ENCODE results near the gene LCN15.
A peak's percentile ranks its signal among the peaks of the same experiment; 100 is the strongest.

Gene LCN15

DNA sequence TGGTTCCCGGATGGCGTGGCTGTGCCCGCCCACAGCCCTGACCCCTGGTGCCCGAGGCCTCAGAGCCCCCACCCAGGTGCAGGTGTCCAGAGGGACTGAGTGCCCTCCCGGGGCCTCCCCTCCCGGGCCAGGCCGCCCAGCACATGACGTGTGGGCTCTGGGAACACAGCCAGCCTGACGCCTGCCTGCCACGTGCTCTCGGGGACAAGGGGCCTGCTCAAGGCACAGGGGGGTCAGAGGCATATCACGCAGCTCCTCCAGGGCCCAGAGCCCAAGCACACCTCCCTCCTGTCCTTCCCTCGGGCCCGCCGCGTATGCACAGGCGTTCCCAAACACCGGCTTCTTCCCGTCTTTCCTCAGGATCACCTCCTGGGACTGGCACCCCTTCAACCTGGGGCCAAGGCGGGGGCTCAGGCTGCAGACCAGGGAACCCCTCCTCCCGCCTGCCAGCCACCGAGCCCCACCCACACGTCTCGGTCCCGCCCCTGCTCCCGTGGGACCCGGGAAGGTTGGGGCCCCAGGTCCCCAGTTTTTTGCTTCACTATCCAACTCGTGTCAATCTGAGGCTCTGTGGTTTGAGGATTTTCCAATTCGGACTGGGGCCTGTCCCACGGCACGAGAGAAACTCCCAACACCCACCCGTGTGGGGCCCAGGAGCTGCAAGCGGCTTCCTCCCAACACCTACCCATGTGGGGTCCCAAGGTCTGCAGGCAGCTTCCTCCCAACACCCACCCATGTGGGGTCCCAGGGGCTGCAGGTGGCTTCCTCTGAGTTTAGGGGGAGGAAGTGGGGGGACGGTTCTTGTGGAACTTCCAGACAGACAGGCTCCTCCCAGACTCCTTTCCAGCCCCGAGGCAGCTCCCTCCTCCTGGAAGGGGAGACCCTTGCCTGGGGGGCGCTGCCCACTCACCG lies 23.1 kb downstream of the LCN15 start:
- H3K4me3 ChIP-seq (ENCODE audit: low read depth in 1 of 2, low read length in 2 of 2): no peak overlapping the region
- H3K9me3 ChIP-seq (ENCODE audit: low read length): no peaks in the 10 kb centered on the region
- H3K9ac ChIP-seq (ENCODE audit: low read length): no peak overlapping the region
- H3K27me3 ChIP-seq (ENCODE audit: control insufficient read depth in 1 of 2, insufficient read depth in 2 of 2, low read length in 2 of 2): peaks cover 13 to 46% of the 10 kb centered on the region in 2 donors
- H3K4me1 ChIP-seq (ENCODE audit: insufficient read depth, low read length): no peaks in the 10 kb centered on the region
- no peaks in the 10 kb centered on the region for H3K36me3 ChIP-seq (ENCODE audit: insufficient read depth, low read length)
- no peak overlapping the region for H3K27ac ChIP-seq (ENCODE audit: low read depth, low read length)

DNA sequence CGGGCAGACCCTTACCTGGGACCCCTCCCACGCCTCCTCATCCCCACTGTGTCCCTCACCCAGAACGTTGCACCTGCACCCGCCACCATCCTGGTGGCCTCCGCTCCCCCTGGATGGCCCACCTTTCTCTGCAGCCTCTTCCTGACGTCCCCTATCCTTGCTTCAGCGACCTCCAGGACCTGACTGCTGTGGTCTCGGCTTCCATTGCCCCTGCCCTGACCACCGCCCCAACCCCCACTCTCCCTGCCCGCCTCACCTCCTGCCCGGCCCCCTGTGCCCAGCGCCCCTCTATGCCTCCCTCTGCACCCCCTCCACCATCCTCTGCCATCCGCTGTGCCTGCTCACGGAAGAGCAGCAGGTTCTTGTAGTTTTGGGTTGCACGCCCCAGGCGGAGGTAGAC lies 23.8 kb downstream of the LCN15 start:
- H3K9ac ChIP-seq (ENCODE audit: low read length): no peak overlapping the region
- no peaks in the 10 kb centered on the region for H3K36me3 ChIP-seq (ENCODE audit: insufficient read depth, low read length)
- H3K4me3 ChIP-seq (ENCODE audit: low read depth in 1 of 2, low read length in 2 of 2): no peak overlapping the region
- H3K9me3 ChIP-seq (ENCODE audit: low read length): no peaks in the 10 kb centered on the region
- no peaks in the 10 kb centered on the region for H3K4me1 ChIP-seq (ENCODE audit: insufficient read depth, low read length)
- no peak overlapping the region for H3K27ac ChIP-seq (ENCODE audit: low read depth, low read length)
- H3K27me3 ChIP-seq (ENCODE audit: control insufficient read depth in 1 of 2, insufficient read depth in 2 of 2, low read length in 2 of 2): peaks cover 13 to 46% of the 10 kb centered on the region in 2 donors

DNA sequence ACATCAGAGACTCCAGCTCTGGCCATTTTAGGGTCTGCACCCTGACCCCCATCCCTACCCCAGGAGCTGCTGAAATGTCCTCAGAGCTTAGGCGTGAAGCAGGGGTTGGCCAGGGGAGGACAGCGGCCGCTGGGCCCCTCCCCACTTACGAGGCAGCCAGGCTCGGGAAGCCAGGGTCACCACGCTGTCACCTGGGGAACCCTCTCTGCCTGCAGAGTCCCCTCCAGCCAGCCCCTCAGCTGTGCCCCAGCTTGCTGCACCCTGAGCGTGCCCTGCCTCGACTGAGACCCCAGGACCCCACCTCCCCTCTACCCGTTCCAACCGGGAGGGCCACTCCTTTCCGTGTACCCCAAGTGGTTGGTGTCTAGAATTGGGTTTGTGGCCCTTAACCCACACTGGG lies 24.2 kb downstream of the LCN15 start:
- Histone ChIP-seq H3K9me3 (ENCODE audit: low read length) (no peaks in the 10 kb centered on the region), H3K27me3 (ENCODE audit: control insufficient read depth in 1 of 2, insufficient read depth in 2 of 2, low read length in 2 of 2) (peaks cover 13 to 46% of the 10 kb centered on the region in 2 donors), H3K4me3 (ENCODE audit: low read depth in 1 of 2, low read length in 2 of 2) (no peak overlapping the region), H3K27ac (ENCODE audit: low read depth, low read length) (no peak overlapping the region), H3K9ac (ENCODE audit: low read length) (no peak overlapping the region), H3K36me3 (ENCODE audit: insufficient read depth, low read length) (no peaks in the 10 kb centered on the region), H3K4me1 (ENCODE audit: insufficient read depth, low read length) (no peaks in the 10 kb centered on the region)

DNA sequence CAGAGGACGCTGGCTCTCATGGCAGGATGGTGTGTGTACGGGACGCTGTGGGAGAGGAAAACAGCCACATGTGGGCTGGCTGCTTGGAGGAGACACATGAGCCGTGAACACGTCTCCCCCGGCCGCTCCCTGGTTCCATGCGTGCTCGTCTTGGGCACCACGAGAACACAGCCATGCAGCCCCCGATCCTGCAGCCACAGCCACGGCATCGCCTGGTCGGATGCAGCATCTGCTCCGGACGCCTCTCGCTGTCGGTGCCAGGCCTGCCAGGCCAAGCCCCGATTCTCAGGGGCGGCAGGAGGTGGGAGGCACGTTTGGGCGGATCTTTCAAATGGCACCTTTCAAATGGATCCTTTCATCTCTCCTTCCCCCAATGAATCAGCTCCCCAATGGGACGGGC lies 24.8 kb downstream of the LCN15 start:
- Histone ChIP-seq H3K27ac (ENCODE audit: low read depth, low read length) (no peak overlapping the region), H3K9me3 (ENCODE audit: low read length) (no peaks in the 10 kb centered on the region), H3K4me3 (ENCODE audit: low read depth in 1 of 2, low read length in 2 of 2) (no peak overlapping the region), H3K36me3 (ENCODE audit: insufficient read depth, low read length) (no peaks in the 10 kb centered on the region), H3K4me1 (ENCODE audit: insufficient read depth, low read length) (no peaks in the 10 kb centered on the region), H3K27me3 (ENCODE audit: control insufficient read depth in 1 of 2, insufficient read depth in 2 of 2, low read length in 2 of 2) (peaks cover 13 to 43% of the 10 kb centered on the region in 2 donors), H3K9ac (ENCODE audit: low read length) (no peak overlapping the region)

DNA sequence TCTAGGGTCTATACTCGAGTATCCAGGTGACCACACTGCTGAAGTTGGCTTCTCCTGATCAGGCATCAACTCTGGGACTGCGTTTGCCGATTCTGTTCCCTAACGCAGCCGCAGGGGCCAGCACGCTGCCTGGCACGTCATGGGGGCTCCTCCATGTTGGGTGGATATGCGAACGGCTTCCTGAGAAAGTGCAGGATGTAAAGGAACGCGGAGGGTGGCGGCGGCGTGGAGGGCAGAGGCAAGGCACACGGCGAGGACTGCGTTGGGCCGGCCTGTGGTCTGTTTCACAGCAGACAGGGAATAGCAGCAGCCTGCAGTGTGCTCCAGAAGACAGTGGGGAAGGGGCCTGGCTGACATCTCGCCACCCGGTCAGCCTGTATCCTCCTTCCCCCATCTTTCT lies 25.4 kb downstream of the LCN15 start:
- Histone ChIP-seq H3K4me1 (ENCODE audit: insufficient read depth, low read length) (no peaks in the 10 kb centered on the region), H3K27ac (ENCODE audit: low read depth, low read length) (no peak overlapping the region), H3K4me3 (ENCODE audit: low read depth in 1 of 2, low read length in 2 of 2) (no peak overlapping the region), H3K9ac (ENCODE audit: low read length) (no peak overlapping the region), H3K9me3 (ENCODE audit: low read length) (no peaks in the 10 kb centered on the region), H3K27me3 (ENCODE audit: control insufficient read depth in 1 of 2, insufficient read depth in 2 of 2, low read length in 2 of 2) (peaks cover 13 to 38% of the 10 kb centered on the region in 2 donors), H3K36me3 (ENCODE audit: insufficient read depth, low read length) (no peaks in the 10 kb centered on the region)

DNA sequence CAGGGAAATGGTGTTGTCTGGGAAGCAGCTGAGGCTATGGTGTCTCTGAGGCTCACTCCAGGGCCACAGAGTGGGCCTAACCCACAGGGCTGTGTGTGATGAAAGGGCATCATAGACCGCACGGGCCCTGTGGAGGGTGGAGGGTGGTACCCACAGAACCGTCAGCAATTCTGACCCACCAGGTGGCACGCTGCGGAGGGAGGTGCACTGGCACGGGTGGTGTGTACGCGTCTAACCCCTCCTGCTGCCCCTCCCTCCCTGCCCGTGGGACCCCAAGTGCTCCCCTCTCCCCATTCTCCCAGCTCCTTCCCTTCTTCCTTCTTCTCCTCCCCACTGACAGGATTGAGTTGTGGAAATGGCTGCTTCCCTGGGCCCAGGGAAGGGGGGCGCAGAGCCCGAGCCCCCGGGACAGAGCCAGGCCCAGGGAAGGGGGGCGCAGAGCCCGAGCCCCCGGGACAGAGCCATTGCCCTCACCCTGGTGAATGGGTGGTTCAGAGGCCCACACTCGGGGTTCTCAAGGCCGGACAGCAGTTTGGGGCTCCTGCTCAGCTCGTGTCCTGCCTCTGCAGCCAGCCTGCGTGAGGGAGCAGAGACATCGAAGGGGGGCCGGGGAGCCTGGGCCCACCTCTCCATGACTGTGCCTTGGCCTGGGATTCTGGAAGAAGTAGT lies 28.4 kb downstream of the LCN15 start:
- Histone ChIP-seq H3K4me1 (ENCODE audit: insufficient read depth, low read length) (no peaks in the 10 kb centered on the region), H3K4me3 (ENCODE audit: low read depth in 1 of 2, low read length in 2 of 2) (no peak overlapping the region), H3K27ac (ENCODE audit: low read depth, low read length) (no peak overlapping the region), H3K9ac (ENCODE audit: low read length) (no peak overlapping the region), H3K27me3 (ENCODE audit: control insufficient read depth in 1 of 2, insufficient read depth in 2 of 2, low read length in 2 of 2) (peaks cover 0 to 8% of the 10 kb centered on the region in 2 donors), H3K36me3 (ENCODE audit: insufficient read depth, low read length) (no peaks in the 10 kb centered on the region), H3K9me3 (ENCODE audit: low read length) (no peaks in the 10 kb centered on the region)

DNA sequence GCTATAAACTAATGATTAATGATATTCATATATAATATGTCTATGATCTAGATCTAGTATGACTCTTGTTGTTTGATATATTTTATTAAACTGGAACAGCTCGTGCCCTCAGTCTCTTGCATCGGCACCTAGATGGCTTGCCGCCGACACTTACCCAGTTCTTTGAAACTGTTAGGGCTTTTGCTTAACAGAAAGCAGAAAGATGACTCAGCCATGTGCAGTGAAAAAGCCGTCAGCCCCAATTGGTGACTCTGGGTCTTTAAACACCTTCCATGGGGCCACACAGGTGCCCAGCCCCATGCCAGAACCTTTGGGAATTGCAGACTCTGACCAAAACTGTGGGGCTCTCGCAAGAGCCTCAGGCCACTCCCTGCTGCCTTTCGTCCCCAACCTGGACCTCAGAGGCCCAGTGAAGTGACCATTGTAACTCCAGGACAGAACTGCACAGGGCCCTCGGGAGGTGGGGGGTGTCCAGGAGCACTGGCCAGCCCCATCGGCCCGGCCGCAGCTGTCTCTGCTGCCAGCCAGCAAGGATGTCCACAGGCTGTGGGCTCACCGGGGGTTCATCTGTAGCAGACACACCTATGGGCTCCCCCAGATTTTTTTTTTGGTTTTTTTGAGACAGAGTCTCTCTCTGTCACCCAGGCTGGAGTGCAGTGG lies 29.4 kb downstream of the LCN15 start:
- H3K27ac ChIP-seq (ENCODE audit: low read depth, low read length): no peak overlapping the region
- H3K27me3 ChIP-seq (ENCODE audit: control insufficient read depth in 1 of 2, insufficient read depth in 2 of 2, low read length in 2 of 2): no peaks in the 10 kb centered on the region
- H3K4me1 ChIP-seq (ENCODE audit: insufficient read depth, low read length): no peaks in the 10 kb centered on the region
- H3K9me3 ChIP-seq (ENCODE audit: low read length): no peaks in the 10 kb centered on the region
- no peak overlapping the region for H3K9ac ChIP-seq (ENCODE audit: low read length)
- no peak overlapping the region for H3K4me3 ChIP-seq (ENCODE audit: low read depth in 1 of 2, low read length in 2 of 2)
- H3K36me3 ChIP-seq (ENCODE audit: insufficient read depth, low read length): no peaks in the 10 kb centered on the region

DNA sequence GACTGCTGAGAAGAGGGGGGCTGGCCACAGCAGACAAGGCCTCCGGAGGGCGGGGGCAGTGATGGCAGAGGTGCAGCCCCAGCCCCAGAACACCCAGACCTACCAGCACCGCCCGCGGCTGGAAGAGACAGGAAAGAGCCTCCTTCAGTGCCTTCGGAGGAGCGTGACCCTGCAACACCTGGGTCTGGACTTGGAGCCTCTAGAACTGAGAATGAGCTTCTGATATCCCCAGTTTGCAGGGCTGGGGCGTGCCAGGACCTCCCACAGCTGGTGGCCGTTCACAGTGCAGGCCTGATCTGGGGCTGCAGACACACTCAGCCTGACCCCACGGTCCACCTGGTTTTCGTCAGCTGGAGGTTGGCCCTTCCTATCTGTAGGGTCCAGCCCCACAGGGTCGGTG lies 30.7 kb downstream of the LCN15 start:
- Histone ChIP-seq H3K27me3 (ENCODE audit: control insufficient read depth in 1 of 2, insufficient read depth in 2 of 2, low read length in 2 of 2) (no peaks in the 10 kb centered on the region), H3K36me3 (ENCODE audit: insufficient read depth, low read length) (no peaks in the 10 kb centered on the region), H3K9ac (ENCODE audit: low read length) (no peak overlapping the region), H3K9me3 (ENCODE audit: low read length) (no peaks in the 10 kb centered on the region), H3K4me1 (ENCODE audit: insufficient read depth, low read length) (peaks cover 10% of the 10 kb centered on the region), H3K27ac (ENCODE audit: low read depth, low read length) (no peak overlapping the region), H3K4me3 (ENCODE audit: low read depth in 1 of 2, low read length in 2 of 2) (no peak overlapping the region)

DNA sequence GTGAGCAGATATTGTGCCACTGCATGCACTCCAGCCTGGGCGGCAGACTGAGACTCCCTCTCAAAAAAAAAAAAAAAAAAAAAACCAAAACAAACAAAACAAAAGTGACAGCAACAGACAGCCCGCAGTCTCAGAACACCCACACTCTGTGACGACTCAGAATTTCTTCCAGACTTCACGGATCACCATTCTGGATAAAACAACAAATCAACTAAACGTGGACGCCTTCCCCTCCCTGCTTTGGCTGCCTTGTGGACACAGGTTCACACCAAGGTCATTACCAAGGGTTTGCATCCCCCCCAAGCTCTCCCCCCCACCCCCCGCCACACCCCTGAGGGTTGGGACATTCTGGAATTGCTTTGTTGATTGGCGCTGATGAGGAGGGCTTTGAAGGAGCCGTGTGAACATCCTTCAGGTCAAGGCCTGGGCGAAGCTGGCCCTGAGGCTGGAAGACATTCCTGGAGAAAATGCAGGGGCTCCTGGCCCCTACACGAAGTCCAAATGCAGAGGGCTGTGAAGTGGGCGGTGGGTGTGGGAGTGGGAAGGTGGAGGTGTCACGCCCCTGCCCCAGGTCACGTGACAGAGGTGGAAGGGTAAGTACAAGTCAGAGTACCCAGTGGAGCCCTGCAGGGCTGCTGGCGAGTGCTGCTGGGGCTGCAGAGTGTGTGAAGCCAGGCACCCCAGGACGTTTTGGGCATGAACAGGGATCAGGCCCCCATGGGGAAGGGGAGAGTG lies 31.7 kb downstream of the LCN15 start:
- H3K9ac ChIP-seq (ENCODE audit: low read length): no peak overlapping the region
- H3K27ac ChIP-seq (ENCODE audit: low read depth, low read length): no peak overlapping the region
- peaks cover 10% of the 10 kb centered on the region for H3K4me1 ChIP-seq (ENCODE audit: insufficient read depth, low read length)
- no peaks in the 10 kb centered on the region for H3K27me3 ChIP-seq (ENCODE audit: control insufficient read depth in 1 of 2, insufficient read depth in 2 of 2, low read length in 2 of 2)
- no peak overlapping the region for H3K4me3 ChIP-seq (ENCODE audit: low read depth in 1 of 2, low read length in 2 of 2)
- no peaks in the 10 kb centered on the region for H3K36me3 ChIP-seq (ENCODE audit: insufficient read depth, low read length)
- no peaks in the 10 kb centered on the region for H3K9me3 ChIP-seq (ENCODE audit: low read length)

DNA sequence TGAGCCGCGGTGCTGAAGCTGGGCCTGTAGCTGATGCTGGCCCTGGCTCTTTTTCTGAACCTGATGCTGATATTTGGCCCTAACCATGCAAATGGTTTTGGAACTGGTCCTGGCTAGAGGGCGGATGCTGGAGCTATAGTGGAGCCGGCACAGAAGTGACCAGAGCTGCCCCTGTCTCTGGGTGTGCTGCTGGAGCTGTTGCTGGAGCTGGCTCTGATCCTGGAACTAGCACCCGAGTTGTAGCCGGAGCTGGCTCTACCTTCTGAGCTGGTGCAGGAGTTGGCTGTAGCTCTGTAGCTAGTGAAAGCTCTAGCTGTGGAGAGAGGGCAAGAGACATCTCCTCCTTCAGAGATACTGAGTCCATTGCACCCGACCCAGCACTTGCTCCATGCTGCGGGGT lies 34.4 kb downstream of the LCN15 start:
- H3K36me3 ChIP-seq (ENCODE audit: insufficient read depth, low read length): peaks cover 17% of the 10 kb centered on the region
- no peaks in the 10 kb centered on the region for H3K27me3 ChIP-seq (ENCODE audit: control insufficient read depth in 1 of 2, insufficient read depth in 2 of 2, low read length in 2 of 2)
- no peak overlapping the region for H3K9ac ChIP-seq (ENCODE audit: low read length)
- peaks cover 27% of the 10 kb centered on the region for H3K4me1 ChIP-seq (ENCODE audit: insufficient read depth, low read length)
- H3K9me3 ChIP-seq (ENCODE audit: low read length): no peaks in the 10 kb centered on the region
- no peak overlapping the region for H3K27ac ChIP-seq (ENCODE audit: low read depth, low read length)
- H3K4me3 ChIP-seq (ENCODE audit: low read depth in 1 of 2, low read length in 2 of 2): no peak overlapping the region

DNA sequence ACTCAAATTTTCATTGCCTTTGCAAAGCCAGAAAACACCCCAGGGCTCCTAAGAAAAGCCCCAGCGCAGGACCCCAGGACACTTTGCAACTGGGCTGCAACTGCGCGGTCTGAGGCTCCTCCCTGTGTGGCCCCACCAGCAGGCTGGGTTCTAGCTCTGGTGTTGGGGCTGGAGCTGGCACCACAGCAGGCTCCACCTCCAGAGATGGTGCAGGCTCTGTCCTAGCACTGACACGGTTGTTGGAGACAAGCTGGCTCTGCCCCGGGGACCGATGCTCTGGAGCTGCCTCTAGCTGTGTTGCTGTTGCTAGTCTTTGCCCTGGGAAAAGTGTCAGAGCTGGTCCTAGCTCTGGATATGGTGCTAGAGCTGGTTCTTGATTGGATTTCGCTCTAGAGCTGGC lies 35.2 kb downstream of the LCN15 start:
- Histone ChIP-seq H3K36me3 (ENCODE audit: insufficient read depth, low read length) (peaks cover 23% of the 10 kb centered on the region), H3K27me3 (ENCODE audit: control insufficient read depth in 1 of 2, insufficient read depth in 2 of 2, low read length in 2 of 2) (no peaks in the 10 kb centered on the region), H3K9me3 (ENCODE audit: low read length) (no peaks in the 10 kb centered on the region), H3K27ac (ENCODE audit: low read depth, low read length) (peak overlapping the region; percentile 3), H3K4me1 (ENCODE audit: insufficient read depth, low read length) (peaks cover 27% of the 10 kb centered on the region), H3K4me3 (ENCODE audit: low read depth in 1 of 2, low read length in 2 of 2) (peak overlapping the region; percentile 44 to 97), H3K9ac (ENCODE audit: low read length) (no peak overlapping the region)
